Smooth muscle cell (in vitro differentiated cells): ENCODE measurements around the gene RAB35. TPM values are rescaled to one million over a fixed set of nuclear protein-coding genes. Genes with fewer than 3 reads are reported as not detected.

ENCODE experiments used
- DNase-seq: peaks from one replicate; lab custom pipeline; 2025; ENCODE audit not compliant: unreplicated experiment; lab: John Stamatoyannopoulos, UW
- H2AFZ ChIP-seq: fragments of 200-600 bp; sonication (generic); 2 replicates; pipeline ENCODE4 v1.6.0; 2016; ENCODE audit warnings: antibody characterized with exemption, low read depth, mild to moderate bottlenecking
- H3F3A ChIP-seq: fragments of 200-600 bp; sonication (generic); 2 replicates; pipeline ENCODE4 v1.6.0; 2017; ENCODE audit warnings: antibody characterized with exemption, low read depth
- H3K27ac ChIP-seq: fragments of 200-600 bp; sonication (generic); 2 replicates; pipeline ENCODE4 v1.5.1; 2016; ENCODE audit warnings: low read depth, mild to moderate bottlenecking
- H3K27me3 ChIP-seq: fragments of 200-600 bp; sonication (generic); 2 replicates; pipeline ENCODE4 v1.6.1; 2016; ENCODE audit warnings: low read depth, mild to moderate bottlenecking
- H3K36me3 ChIP-seq: fragments of 200-600 bp; sonication (generic); 2 replicates; pipeline ENCODE4 v1.5.1; 2016; ENCODE audit warnings: low read depth
- H3K4me1 ChIP-seq: fragments of 200-600 bp; sonication (generic); 2 replicates; pipeline ENCODE4 v1.5.1; 2016; ENCODE audit warnings: low read depth
- H3K4me2 ChIP-seq: fragments of 200-600 bp; sonication (generic); 2 replicates; pipeline ENCODE4 v1.6.0; 2016; ENCODE audit warnings: mild to moderate bottlenecking
- H3K4me3 ChIP-seq: fragments of 200-600 bp; sonication (generic); 2 replicates; pipeline ENCODE4 v1.5.1; 2016; ENCODE audit warnings: mild to moderate bottlenecking
- H3K79me2 ChIP-seq: fragments of 200-600 bp; sonication (generic); 2 replicates; pipeline ENCODE4 v1.6.0; 2016; ENCODE audit warnings: low read depth, mild to moderate bottlenecking
- H3K9ac ChIP-seq: fragments of 200-600 bp; sonication (generic); 2 replicates; pipeline ENCODE4 v1.6.0; 2016; ENCODE audit warnings: low read depth
- H3K9me3 ChIP-seq: fragments of 200-600 bp; sonication (generic); replicated peaks from 2 replicates; pipeline ENCODE4 v1.5.1; 2016; ENCODE audit warnings: low read depth
- H4K20me1 ChIP-seq: fragments of 200-600 bp; sonication (generic); 2 replicates; pipeline ENCODE4 v1.6.0; 2016; ENCODE audit warnings: low read depth
- CTCF ChIP-seq: fragments of 200-600 bp; sonication (generic); IDR thresholded peaks from 2 replicates; pipeline ENCODE4 v1.5.1; 2017; ENCODE audit warnings: borderline replicate concordance, mild to moderate bottlenecking, antibody characterized with exemption; ENCODE audit not compliant: insufficient read depth, poor library complexity, severe bottlenecking
- WGBS: methylation state at CpG from one replicate; pipeline ENCODE4 v1.1.7; 2016; ENCODE audit warnings: low lambda C conversion rate; 5-methylcytosine and 5-hydroxymethylcytosine counted together
- polyA plus RNA-seq: library from polyadenylated mRNA; unstranded; fragments of >200 nt; fragmentation: Nextera tagmentation; extraction: Ambion mirVana; gene quantifications from 2 replicates; pipeline ENCODE4 v1.2.1, GENCODE V29; 2016
- total RNA-seq: library from RNA; depleted of rRNA; stranded (reverse); fragments of >200 nt; gene quantifications from 2 replicates; pipeline ENCODE4 v1.2.3, GENCODE V29; 2014

Gene RAB35
- total and polyA plus RNA-seq, 2 experiments from 2014 or later = 19.1 to 19.3 TPM

DNA sequence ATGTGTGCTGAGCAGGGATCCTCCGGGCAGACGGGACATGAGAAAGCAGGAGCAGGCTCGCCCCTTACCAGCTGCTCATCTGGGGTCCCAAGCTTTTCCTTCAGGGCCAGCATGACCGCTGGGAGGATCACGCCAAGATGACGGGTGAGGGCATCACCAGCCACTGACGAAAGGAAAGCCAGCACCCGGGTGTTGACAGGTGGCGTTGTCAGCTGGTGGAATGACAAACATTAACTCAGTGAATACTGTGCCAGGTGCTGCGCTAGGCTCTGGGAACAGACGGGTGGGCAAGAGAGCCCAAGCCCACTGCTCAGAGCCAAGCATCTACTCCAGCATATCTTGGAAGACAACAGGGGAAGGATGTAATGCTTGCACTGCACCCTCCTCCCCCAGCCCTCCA lies 21.3 kb upstream of the RAB35 start:
- Histone ChIP-seq H3K9me3 (no peaks in the 10 kb centered on the region), H3K4me3 (no peak overlapping the region), H3K27me3 (no peaks in the 10 kb centered on the region), H3K9ac (no peak overlapping the region), H3K79me2 (no peaks in the 10 kb centered on the region), H3F3A (no peaks in the 10 kb centered on the region), H3K4me1 (no peaks in the 10 kb centered on the region), H3K36me3 (peaks cover 30% of the 10 kb centered on the region), H4K20me1 (peaks cover 10% of the 10 kb centered on the region), H2AFZ (no peak overlapping the region), H3K27ac (no peak overlapping the region), H3K4me2 (no peak overlapping the region)
- 96% methylated on average over 11 of the region's 11 CpGs for WGBS
- no peak for DNase-seq
- no peak for TF ChIP-seq CTCF

DNA sequence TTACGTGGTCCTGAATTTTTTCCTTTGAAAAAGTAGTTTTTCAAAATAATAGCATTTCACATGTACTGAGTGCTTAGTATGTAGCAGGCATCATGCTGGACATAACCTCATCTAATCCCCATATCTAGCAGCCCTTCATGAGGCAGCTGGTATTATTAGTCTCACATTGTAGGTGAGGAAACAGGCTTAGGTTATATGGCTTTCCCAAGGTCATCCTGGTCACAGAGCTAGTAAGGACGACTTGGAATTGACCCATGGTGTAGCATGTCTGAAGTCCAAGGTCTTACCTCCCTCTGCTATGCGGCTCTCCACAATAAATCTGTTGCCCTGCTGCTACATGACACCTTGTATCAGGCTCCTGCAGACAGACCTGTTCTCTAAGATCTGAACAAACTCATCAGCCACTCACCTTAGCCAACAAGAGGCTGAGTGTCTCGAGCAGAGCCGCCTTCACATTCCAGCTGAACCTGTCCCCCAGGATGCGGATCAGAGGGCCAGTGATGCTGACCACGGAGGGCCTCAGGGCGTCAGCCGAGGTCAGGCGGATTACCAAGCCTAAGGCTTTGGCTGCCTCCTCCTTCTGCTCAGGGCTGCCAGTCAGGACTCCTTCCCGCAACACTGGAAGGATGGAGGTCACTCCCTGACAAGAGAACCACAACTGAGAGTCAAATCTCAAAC lies 19.7 kb upstream of the RAB35 start:
- Histone ChIP-seq H3K27ac (no peak overlapping the region), H3K9ac (no peak overlapping the region), H3K79me2 (no peaks in the 10 kb centered on the region), H3F3A (no peaks in the 10 kb centered on the region), H3K9me3 (no peaks in the 10 kb centered on the region), H3K4me3 (no peak overlapping the region), H2AFZ (no peak overlapping the region), H3K36me3 (peaks cover 17% of the 10 kb centered on the region), H3K27me3 (no peaks in the 10 kb centered on the region), H4K20me1 (peaks cover 10% of the 10 kb centered on the region), H3K4me2 (no peak overlapping the region), H3K4me1 (no peaks in the 10 kb centered on the region)
- WGBS = 83% methylated on average over 11 of the region's 11 CpGs
- no peak for DNase-seq
- no peak for TF ChIP-seq CTCF

DNA sequence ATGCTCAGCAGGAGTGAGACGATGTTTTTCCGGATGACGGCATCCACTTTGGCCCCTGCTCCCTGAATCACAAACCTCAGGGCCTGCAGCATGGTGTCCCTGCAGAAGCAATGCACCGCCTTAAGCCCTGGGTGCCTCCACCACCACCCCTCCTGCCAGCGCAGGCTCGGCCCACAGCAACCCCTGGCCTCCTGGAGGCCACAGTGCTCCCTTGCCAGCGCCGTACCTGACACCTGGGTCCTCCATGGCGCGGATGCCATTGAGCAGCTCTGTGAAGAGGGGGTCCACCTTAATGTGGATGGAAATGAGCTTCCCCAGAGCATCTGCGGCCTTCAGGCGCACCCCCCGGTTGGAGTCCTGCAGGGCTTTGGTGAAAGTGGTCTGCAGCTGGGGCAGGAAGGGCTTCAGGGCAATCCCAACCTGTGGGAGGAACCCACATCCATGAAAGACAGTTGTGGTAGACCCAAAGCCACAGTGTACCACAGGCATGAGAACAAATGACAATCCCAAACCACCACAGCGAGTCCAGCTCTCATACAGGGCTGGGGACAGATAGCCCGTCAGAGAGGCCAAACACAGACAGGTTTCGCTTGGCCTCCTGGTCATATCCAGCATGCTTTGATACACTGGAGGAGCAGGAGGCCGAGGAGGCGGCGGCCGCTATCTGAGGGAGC lies 17.9 kb upstream of the RAB35 start:
- Histone ChIP-seq H3K27ac (no peak overlapping the region), H3K9me3 (no peaks in the 10 kb centered on the region), H3K4me2 (no peak overlapping the region), H3K9ac (no peak overlapping the region), H3K4me1 (no peaks in the 10 kb centered on the region), H4K20me1 (peaks cover 10% of the 10 kb centered on the region), H3K4me3 (no peak overlapping the region), H3K36me3 (peaks cover 13% of the 10 kb centered on the region), H3K79me2 (no peaks in the 10 kb centered on the region), H3K27me3 (no peaks in the 10 kb centered on the region), H3F3A (no peaks in the 10 kb centered on the region), H2AFZ (no peak overlapping the region)
- 98% methylated on average over 20 of the region's 20 CpGs for WGBS
- TF ChIP-seq CTCF = no peak
- no peak for DNase-seq

DNA sequence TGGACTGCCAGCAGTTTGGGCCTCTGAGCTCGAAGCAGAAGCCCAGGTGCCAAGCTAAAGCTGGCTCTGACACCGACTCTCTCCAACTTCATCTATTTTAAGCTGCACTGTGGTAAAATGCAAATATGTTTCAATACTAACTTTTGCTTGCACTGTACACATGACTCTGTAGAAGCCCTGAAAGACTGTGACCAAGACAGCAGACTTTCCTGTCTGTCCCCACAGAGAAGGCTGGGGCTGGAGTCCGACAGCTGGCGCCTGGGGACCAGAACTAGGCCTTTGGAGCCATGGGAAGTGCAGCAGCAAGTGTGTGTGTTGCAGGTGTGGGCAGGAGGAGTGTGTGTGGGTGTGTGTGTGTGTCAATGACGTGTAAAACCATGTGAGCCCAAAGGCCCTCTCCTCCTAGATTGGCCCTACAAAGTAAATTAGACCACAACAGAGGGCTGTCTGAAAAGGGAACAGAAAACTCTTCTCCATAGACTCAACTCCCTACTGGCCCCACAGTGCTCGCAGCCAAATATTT lies 16.4 kb upstream of the RAB35 start:
- no peak for TF ChIP-seq CTCF
- WGBS = 98% methylated on average over 6 of the region's 6 CpGs
- Histone ChIP-seq H3K4me2 (no peak overlapping the region), H3K9ac (no peak overlapping the region), H3K4me1 (no peaks in the 10 kb centered on the region), H3K79me2 (no peaks in the 10 kb centered on the region), H2AFZ (no peak overlapping the region), H3K27me3 (no peaks in the 10 kb centered on the region), H3K4me3 (no peak overlapping the region), H3K36me3 (peaks cover 10% of the 10 kb centered on the region), H3K9me3 (no peaks in the 10 kb centered on the region), H4K20me1 (peaks cover 10% of the 10 kb centered on the region), H3F3A (no peaks in the 10 kb centered on the region), H3K27ac (no peak overlapping the region)
- no peak for DNase-seq
